ENCODE results near the gene TMC7. TPM values are rescaled to one million over a fixed set of nuclear protein-coding genes. Genes with fewer than 3 reads are reported as not detected.

Gene TMC7
- total RNA-seq, 3 donors from 2014 or later: 5.4 to 12.4 (median 9.2) TPM

GRCh38 chr16:19093631-19094541 lies 110.2 kb downstream of the TMC7 start:
- H3K9me3 ChIP-seq: no peaks in the 10 kb centered on the region
- intact Hi-C loops (cut with DNase I, micrococcal nuclease): no loop called here
- ATAC-seq: no peak
- DNase-seq: no peak
- peaks cover 2% of the 10 kb centered on the region for H3K4me1 ChIP-seq (ENCODE audit: low read depth)
- no peak overlapping the region for H3K4me3 ChIP-seq
- TF ChIP-seq CTCF (IDR thresholded peaks at IDR 0.05): no peak
- no peaks in the 10 kb centered on the region for H3K36me3 ChIP-seq (ENCODE audit: low read depth)

GRCh38 chr16:19094542-19095365 lies 111.0 kb downstream of the TMC7 start:
- Histone ChIP-seq H3K4me1 (ENCODE audit: low read depth) (peaks cover 2% of the 10 kb centered on the region), H3K9me3 (no peaks in the 10 kb centered on the region), H3K4me3 (no peak overlapping the region), H3K36me3 (ENCODE audit: low read depth) (no peaks in the 10 kb centered on the region)
- TF ChIP-seq CTCF (IDR thresholded peaks at IDR 0.05): no peak
- intact Hi-C loops (cut with DNase I, micrococcal nuclease): no loop called here
- peak; percentile 98 for ATAC-seq
- DNase-seq: peak in 1 of 3 donors; percentile 70

- no peaks in the 10 kb centered on the region for H3K36me3 ChIP-seq (ENCODE audit: low read depth)
- H3K4me1 ChIP-seq (ENCODE audit: low read depth): peaks cover 2% of the 10 kb centered on the region
- DNase-seq (no peak), ATAC-seq (no peak)
- no peaks in the 10 kb centered on the region for H3K9me3 ChIP-seq
- intact Hi-C loops (cut with DNase I, micrococcal nuclease): no loop called here
- no peak overlapping the region for H3K4me3 ChIP-seq
- TF ChIP-seq CTCF (IDR thresholded peaks at IDR 0.05): no peak
Measured at GRCh38 chr16:19095654-19096053, 111.9 kb downstream of the TMC7 start.

- H3K36me3 ChIP-seq (ENCODE audit: low read depth): no peaks in the 10 kb centered on the region
- no peak for TF ChIP-seq CTCF (IDR thresholded peaks at IDR 0.05)
- no peak for ATAC-seq
- DNase-seq: no peak
- H3K4me3 ChIP-seq: no peak overlapping the region
- intact Hi-C loops (cut with DNase I, micrococcal nuclease): no loop called here
- H3K4me1 ChIP-seq (ENCODE audit: low read depth): peaks cover 2% of the 10 kb centered on the region
- H3K9me3 ChIP-seq: no peaks in the 10 kb centered on the region
Measured at GRCh38 chr16:19098173-19098572, 114.4 kb downstream of the TMC7 start.

GRCh38 chr16:19102187-19102872 lies 118.6 kb downstream of the TMC7 start:
- Histone ChIP-seq H3K36me3 (ENCODE audit: low read depth) (no peaks in the 10 kb centered on the region), H3K9me3 (no peaks in the 10 kb centered on the region), H3K4me1 (ENCODE audit: low read depth) (no peaks in the 10 kb centered on the region), H3K4me3 (no peak overlapping the region)
- ATAC-seq (peak; percentile 42), DNase-seq (no peak)
- no peak for TF ChIP-seq CTCF (IDR thresholded peaks at IDR 0.05)
- intact Hi-C loops (cut with DNase I, micrococcal nuclease): no loop called here

Data from mucosa of descending colon (tissue), 3 donors.